Stimulated activated CD4-positive, alpha-beta T cell treated with anti-CD3 and anti-CD28 coated beads, Interleukin-1b, Interleukin-23, amount 100 ng/mL, for 24 hours (primary cell): ENCODE results near the gene LRP11.
"Not testable (repeated sequence)": the region's sequence is repeated elsewhere in the genome, so short reads cannot be mapped to it uniquely, and the experiment has no call there.

Experiments
- DNase-seq, 4 experiments: peaks; one replicate each; pipeline ENCODE4 v3.0.0-alpha.2; 2020; ENCODE audit warnings: low read depth in 4 of 4, low spot score in 1 of 4

LRP11 gene

DNA sequence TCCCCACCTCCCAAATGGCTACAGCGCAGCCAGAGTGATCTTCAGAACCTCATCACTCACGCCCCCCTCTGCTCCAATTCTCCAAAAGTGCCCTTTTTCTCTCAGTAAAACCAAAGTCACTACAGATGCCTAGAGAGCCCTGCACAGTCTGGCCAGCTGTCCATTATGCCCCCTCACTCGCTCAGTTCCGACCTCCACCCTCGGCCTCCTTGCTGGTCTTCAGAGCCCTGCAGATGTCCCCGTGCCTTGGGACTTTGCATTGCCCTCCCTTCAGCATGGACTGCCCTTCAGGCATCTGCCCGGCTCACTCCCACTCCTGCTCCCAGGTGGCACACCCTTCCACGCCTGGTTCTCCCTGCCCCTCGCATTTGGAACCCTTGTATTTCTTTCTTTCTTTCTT lies 34.8 kb upstream of the LRP11 start:
- DNase-seq, result no peak

DNA sequence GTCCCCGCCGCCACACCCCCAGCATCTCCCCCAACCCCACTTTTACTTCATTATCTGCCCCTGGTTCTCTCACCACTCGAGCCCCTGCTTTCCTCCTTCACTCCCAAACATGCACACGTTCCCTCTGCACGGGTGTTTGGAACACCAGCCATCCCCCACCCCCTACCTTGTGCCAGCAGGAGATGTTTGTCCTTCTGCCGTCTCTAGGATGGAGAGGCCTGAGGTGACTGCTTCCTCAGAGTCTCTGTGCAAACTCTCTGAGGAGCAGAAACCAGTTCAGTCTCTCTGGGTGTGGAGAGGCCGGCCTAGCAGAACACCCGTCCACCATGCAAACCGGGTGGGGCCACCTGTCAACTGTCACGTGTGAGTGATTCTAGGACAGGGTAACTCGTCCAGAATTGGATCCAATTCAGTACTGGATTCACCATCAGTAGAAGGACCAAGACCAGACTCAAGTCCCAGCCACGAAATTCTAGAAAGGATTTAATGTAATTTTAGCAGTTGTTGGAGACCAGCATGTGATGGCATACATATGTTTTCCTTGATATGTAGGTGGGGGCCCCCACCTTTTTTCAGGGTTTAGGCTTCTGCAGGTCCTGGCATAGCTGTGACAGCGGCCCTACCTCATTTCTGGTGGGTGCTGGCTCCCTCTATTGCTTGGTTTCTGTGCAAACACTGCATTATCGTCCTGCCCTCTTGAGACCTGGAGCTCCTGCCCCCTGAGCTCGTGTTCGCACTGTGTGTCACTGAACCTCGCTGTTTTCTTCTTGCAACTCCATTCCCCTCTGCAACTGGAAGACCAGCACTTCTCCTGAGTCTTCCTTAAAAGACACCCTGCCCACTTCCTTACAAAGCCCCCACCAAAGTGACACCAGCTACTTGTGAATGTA lies 33.9 kb upstream of the LRP11 start, which contains the start of gene RAET1E:
RAET1E (minus strand) TSS at position 259 of the 890 bp plus-strand sequence. CDS start 7,212 bp downstream, outside the sequence.
- DNase-seq, result no peak

DNA sequence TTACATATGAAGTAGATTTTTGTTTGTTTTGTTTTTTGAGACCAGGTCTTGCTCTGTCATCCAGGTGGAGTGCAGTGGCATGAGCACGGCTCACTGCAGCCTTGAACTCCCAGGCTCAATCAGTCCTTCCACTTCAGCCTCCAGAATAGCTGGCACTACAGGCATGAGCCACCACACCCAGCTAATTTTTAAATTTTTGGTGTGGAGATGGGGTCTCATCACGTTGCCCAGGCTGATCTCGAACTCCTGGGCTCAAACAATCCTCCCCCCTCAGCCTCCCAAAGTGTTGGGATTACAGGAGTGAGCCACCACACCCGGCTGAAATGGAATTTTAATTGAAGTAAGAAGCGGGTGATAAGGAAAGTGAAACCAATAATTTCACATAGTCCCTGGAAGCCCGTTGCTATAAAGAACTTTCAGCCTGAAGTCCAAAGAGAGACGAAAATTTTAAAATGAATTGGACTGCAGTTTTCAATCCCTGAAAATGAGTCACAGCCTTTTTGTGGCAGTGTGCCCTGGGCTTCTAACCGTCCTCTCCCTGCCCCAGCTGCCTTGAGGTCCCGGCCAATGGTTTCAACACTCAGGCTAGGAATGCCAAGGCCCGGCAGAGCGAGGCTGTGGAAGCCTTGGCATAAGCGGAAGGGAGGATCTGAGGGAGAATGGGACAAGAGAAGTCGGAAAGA lies 33.0 kb upstream of the LRP11 start:
- DNase-seq, result no peak

DNA sequence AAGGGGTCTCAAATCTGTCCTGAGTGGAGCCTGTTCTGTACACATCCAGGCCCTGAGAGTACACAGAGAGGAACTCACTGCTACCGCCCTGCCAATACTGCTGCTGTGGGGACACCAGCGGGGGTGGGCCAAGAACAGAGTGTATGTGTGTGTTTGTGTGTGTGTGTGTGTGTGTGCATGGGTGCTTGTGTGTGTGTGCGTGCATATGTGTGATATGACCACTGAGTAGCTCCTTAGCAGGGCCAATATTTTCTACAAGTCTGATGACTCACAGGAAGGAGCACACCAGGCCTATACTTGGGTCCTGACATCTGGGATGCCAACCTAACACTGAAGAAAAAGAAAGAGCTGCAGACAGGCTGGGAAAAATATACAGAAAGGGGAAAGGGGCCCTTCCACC lies 32.3 kb upstream of the LRP11 start:
- no peak for DNase-seq

DNA sequence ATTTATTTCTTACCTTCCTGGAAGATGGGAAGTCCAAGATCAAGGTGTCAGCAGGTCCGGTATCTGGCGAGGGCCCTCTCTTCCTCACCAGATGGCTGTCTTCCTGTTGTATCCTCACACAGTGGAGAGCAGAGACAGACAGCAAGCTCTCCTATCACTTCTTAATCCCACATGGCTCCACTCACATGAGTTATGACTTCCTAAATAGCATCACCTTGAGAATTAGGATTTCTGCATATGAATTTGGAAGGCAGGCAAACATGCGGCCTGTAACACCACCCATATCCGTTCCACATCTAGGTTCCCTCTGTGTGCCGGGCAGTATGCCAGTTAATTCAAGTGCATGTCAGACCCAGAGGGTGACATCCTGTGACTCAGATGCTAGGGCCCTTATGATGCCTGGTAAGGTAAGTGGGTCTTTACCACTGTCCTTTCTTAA lies 31.7 kb upstream of the LRP11 start:
- DNase-seq, result peak in 1 of 4 experiments; percentile 4

DNA sequence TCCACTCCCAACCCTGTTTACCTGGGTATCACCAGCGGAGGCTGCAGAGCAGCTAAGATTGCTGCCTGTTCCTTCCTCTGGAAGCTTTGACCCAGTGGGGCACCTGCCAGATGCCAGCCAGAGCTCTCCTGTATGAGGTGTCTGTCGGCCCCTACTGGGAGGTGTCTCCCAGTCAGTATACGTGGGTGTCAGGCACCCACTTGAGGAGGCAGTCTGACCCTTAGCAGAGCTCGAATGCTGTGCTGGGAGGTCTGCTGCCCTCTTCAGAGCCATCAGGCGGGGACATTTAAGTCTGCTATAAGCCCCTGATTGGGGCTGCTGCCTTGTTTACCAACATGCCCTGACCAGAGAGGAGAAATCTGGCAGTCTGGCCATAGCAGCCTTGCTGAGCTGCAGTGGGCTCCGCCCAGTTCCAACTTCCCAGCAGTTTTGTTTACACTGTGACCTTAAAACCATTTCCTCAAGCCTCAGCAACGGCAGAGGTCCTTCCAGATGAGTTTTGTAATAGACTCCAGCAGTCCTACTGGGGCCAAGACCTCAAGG lies 31.0 kb upstream of the LRP11 start:
- DNase-seq, result no peak

DNA sequence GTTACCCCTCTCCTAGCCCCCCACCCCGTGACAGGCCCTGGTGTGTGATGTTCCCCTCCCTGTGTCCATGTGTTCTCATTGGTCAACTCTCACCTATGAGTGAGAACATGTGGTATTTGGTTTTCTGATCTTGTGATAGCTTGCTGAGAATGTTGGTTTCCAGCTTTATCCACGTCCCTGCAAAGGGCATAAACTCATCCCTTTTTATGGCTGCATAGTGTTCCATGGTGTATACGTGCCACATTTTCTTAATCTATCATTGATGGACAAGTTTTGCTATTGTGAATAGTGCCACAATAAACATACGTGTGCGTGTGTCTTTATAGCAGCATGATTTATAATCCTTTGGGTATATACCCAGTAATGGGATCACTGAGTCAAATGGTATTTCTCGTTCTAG lies 27.7 kb upstream of the LRP11 start:
- not testable (repeated sequence) for DNase-seq

DNA sequence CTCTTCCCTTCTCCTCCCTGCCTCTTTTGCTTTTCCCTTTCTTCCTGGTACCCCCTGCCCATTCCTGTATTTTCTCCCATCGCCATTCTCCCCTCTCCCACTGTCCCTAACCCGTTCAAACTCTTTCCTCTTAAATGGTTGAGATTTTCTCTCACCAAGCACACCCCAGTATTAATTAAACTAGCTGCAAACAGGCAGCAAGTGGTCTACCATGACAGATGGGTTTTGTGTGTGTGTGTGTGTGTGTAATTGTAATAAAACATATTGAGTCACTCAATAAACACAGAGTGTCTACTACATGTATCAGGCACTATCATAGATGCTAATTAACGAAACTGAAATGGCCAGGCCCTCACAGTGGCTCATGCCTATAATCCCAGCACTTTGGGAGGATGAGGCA lies 27.1 kb upstream of the LRP11 start:
- no peak for DNase-seq

DNA sequence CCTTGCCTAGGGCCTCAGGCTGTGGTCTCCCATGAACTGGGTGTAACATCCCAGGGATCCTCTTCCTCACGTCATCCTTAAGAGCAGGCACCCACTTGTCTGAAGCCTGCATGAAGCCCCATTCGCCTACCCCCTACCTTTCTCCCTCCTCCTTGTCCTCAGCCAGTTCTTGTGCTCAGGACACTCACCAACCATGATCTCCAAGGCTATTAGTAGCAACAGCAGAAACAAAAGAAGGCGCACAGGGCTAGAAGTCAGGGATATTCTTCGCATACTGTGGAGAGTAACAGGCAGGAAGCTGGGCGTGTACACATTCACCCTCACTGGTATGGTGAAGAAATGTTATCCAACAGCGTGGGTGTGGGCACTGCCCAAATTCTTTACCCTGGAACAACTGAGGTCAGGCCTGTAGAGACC lies 26.5 kb upstream of the LRP11 start:
- DNase-seq, result no peak

DNA sequence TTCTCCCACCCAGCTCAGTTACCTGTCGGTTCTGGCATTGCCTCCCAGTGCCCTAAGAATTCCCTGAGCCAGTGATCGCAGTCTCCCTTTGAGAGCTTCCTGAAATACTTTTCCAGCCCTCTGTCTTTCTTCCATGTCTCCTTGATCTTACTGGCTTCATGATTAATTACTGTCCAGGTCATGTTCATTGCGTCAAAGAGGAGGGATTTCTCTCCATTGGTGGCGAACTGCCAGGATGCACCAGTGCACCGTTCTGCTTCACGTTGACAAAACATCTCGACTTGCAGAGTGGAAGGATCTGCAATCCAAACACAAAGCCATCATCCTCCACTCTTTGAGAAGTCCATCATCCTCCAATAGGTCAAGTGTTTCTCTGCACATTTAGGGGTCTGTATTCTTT lies 25.2 kb upstream of the LRP11 start:
- DNase-seq, result no peak

DNA sequence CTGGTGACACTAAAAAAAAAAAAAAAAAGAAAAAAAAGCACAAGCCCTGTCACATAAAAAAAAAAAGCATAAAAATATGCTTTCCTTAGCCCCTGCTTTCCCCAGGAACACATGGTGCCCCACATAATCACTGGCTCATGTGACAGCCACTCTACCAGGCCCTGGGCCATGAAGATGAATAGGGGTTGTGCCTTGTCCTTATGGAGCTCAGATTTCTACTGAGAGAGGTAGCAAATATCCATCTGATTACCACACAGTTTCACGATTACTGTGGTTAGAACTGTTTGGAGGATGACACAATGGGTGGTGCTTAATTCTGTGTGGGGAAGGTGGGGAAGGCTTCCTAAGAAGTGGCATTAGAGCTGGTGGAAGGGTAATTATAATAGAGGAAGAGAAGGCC lies 24.5 kb upstream of the LRP11 start:
- no peak for DNase-seq

DNA sequence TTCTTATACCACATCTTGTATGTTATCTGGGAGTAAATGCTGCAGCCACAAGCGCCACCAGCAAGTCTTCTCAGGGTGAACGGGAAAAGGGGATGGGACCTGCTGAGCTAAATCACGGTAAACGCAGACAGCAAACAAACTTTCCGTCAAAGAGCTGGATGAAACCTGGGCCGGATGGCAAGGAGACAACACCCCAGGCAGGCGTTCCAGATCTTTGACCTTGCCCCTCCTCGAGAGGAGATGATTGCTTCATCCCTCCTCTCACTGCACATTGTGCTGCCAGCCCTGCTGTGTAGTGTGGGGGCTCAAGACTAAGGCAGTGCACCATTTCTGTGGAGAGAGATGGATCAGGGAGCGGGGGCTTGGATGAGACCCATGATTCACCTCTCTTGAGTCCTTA lies 23.9 kb upstream of the LRP11 start:
- DNase-seq, result no peak

DNA sequence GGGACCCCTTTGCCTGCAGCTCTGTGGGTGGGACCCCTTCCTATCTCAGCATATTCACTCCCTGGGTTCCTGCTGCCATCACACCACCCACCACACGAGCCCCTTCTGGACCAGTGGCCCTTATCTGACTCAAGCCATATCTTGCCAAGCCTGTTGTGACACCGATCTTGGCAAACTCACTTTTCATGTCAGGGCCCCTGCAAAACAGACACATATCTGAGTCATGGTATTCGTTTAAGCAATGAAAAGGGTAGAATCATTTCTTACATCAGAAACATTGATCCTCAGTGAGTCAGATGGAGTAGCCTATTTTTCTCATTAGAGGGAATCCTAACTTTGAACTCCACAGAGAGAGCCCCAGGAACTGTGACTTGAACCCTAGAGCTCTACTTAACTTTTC lies 23.2 kb upstream of the LRP11 start:
- no peak for DNase-seq

DNA sequence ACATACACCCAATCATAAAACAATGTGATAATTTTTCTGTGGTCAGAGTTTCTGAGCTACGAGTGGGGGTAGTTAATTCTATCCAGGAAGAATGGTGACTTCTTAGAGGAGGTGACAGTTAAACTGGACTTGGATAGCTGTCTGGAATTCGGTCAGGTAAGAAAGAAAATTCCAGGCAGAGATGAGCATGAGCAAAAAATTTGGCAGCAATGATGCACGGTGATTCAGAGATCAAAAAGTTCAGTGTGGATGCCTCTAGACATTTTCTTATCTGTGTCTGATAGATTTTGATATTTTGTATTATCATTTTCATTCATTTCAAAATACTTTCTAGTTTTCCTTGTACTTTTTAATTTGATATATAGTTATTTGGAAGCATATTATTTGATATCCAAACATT lies 21.7 kb upstream of the LRP11 start:
- DNase-seq, result no peak

DNA sequence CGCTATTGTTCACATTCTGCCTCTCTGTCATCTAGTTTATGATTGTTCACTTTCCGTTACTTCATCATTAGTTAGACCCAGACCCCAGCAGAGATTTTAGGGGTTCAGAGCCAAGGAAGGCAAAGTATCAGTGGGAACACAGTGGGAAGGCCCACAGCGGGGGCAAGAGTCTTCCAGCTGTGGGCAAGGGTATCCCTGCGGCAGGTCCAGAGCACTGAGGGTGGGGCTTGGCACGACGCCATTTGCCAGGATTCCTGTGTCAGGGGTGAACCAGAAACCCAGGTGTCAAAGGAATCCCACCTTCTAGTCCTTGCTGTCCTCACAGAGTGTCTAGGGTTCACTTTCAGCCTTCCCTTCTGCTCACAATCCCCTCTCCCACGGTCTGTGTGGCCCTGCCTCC lies 20.5 kb upstream of the LRP11 start:
- DNase-seq, result no peak

DNA sequence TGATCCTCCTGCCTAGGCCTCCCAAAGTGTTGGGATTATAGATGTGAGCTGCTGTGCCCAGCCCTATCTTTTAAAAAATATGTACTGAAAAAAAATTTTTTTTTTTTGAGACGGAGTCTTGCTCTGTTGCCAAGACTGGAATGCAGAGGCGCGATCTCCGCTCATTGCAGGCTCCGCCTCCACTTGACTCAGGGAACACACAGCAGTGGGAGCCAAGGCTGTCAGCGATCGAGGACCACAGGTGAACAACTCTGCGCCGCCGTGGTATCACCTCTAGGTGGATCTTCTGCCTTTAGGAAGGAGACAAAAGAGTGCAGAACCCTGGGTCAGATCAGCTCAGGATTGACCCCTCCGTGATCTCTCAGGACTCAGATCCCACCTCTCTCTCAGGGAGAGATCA lies 20.1 kb upstream of the LRP11 start:
- DNase-seq, result no peak

DNA sequence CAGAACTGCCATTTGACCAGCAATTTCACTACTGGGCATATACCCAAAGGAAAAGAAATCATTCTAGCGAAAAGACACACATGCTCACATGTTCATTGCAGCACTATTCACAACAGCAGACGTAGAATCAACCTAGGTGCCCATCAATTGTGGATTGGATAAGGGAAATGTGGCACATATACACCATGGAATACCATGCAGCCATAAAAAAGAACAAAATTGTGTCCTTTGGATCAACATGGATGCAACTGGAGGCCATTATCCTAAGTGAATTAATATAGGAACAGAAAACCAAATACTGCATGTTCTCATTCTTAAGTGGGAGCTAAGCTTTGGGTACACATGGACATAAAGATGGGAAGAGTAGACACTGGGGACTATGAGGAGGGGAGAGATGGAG lies 17.7 kb upstream of the LRP11 start:
- no peak for DNase-seq

DNA sequence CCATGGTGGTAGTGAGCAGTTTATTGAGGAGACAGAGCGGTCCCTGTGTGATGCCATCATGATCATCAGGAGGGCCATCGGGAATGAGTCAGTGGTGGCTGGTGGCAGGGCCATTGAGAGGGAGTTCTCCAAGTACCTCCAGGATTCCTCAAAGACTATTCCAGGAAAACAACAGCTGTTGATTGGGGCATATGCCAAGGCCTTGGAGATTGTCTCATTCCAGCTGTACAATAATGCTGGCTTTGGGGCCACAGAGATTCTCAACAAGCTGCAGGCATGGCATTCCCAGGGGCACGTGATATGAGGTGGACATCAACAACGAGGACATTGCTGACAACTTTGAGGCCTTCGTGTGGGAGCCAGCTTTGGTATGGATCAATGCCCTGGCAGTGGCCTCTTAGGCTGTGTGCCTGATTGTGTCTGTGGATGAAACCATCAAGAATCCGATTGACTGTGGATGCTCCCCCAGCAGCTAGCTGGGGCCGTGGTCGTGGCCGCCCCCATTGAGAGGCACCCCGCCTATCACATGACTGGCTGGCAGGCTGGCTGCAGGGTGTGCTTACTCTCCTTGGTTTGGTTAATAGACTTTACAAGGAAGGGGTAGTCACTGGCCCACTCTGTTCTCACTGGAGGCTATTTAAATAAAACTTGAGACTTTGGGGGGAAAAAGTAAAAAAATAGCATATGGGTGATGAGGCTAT lies 17.1 kb upstream of the LRP11 start:
- no peak for DNase-seq

DNA sequence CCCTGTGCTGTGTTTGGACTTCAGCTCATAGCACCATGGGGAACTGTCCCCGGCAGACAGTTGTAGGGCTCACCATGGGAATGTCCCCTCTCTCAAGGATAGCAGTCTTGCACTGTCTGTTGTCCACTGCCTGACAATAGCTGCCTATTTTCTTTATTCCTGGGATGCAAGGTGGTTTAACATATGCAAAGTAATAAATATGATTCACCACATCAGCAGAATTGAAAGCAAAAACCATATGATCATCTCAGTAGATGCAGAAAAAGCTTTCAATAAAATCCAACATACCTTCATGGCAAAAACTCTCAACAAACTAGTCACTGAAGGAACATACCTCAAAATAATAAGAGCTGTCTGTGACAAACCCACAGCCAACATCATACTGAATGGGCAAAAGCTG lies 13.5 kb upstream of the LRP11 start:
- no peak for DNase-seq

DNA sequence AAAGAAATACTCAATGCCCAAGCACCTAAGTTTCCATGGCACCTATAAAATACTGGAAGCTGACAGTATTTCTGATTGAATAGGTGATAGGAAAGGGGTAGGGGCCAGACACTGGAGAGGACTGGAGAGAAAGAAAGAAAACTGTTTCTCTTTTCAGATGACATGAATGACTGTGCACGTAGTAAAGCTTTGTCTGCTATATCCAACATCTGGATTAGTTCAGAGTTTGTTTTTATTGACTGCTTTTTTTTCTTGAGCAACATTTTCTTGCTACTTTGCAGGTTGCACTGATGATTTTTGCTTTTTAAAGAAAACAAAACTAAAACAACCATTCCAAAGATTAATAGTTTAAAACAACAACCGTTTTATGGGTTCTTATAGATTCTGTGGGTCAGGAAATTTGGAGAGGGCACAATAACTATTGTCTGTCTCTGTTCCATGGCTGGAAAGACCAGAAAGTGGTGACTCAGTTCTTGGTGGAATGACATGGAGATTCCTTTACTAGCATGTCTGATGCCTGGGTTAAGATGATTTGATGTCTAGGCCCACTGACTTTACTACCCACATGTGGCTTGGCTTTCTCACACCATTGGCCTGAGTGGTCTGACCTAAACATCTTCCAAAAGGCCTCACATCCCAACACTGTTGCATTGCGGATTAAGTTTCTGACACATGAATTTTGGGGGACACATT lies 12.2 kb upstream of the LRP11 start:
- no peak for DNase-seq

DNA sequence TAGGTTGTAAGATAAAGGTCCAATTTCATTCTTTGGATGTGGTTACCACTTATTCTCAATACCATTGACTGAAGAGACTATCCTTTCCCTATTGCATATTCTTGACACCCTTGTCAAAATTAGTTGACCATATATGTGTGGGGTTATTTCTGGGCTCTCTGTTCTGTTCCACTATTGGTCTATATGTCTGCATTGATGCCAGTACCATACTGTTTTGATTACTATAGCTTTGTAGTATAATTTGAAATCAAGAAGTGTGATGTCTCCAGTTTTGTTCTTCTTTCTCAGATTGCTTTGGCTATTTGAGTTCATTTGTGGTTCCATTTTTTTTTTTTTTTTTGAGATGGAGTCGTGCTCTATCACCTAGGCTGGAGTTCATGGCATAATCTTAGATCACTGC lies 8.1 kb upstream of the LRP11 start:
- DNase-seq, result no peak
